Stimulated activated CD4-positive, alpha-beta T cell treated with anti-CD3 and anti-CD28 coated beads, Interleukin-4, amount 100 ng/mL, for 4 hours (primary cell): ENCODE results near the gene MCAM.

Source experiments
- DNase-seq, 2 experiments: peaks; one replicate each; pipeline ENCODE4 v3.0.0-alpha.2; 2020

The MCAM gene

GRCh38 chr11:119329320-119329719, 12.4 kb upstream of the MCAM start:
- DNase-seq, result no peak

GRCh38 chr11:119324189-119324588, 7.3 kb upstream of the MCAM start:
- DNase-seq, result no peak

- DNase-seq, result peak; percentile 60 to 75
Observed at GRCh38 chr11:119323532-119324033, 6.7 kb upstream of the MCAM start.

GRCh38 chr11:119322921-119323531, 6.1 kb upstream of the MCAM start:
- DNase-seq, result no peak

GRCh38 chr11:119322360-119322739, 5.4 kb upstream of the MCAM start:
- no peak for DNase-seq

- DNase-seq, result peak in 1 of 2 experiments; percentile 36
Observed at GRCh38 chr11:119320776-119321524, 4.0 kb upstream of the MCAM start.

GRCh38 chr11:119320240-119320775, 3.4 kb upstream of the MCAM start:
- DNase-seq, result no peak

- DNase-seq, result no peak
Observed at GRCh38 chr11:119319700-119320239, 2.8 kb upstream of the MCAM start.

GRCh38 chr11:119319136-119319699, 2.3 kb upstream of the MCAM start:
- DNase-seq, result no peak

GRCh38 chr11:119318240-119319135, 1.6 kb upstream of the MCAM start:
- DNase-seq, result no peak

- DNase-seq, result no peak
Observed at GRCh38 chr11:119317592-119318239, 786 bp upstream of the MCAM start.

GRCh38 chr11:119316016-119316728, 758 bp downstream of the MCAM start:
- no peak for DNase-seq

GRCh38 chr11:119315131-119316015, 1.6 kb downstream of the MCAM start:
- DNase-seq, result peak; percentile 49 to 61

- no peak for DNase-seq
Observed at GRCh38 chr11:119314726-119315125, 2.2 kb downstream of the MCAM start.

- DNase-seq, result no peak
Observed at GRCh38 chr11:119310682-119311052, 6.3 kb downstream of the MCAM start.

GRCh38 chr11:119309953-119310681, 6.8 kb downstream of the MCAM start:
- DNase-seq, result no peak

- DNase-seq, result no peak
Observed at GRCh38 chr11:119309411-119309810, 7.5 kb downstream of the MCAM start.

- DNase-seq, result no peak
Observed at GRCh38 chr11:119307974-119308373, 9.0 kb downstream of the MCAM start.

- no peak for DNase-seq
Observed at GRCh38 chr11:119307219-119307618, 9.7 kb downstream of the MCAM start.
